T47D (cell line): Measurements from ENCODE around the gene TBRG4.

Experiments used
- DNase-seq, 2 experiments: peaks; one replicate each; pipeline versions ENCODE4 v3.0.0 to v3.0.0-alpha.2; 2011 to 2012; ENCODE audit warnings: low read depth in 1 of 2, low spot score in 1 of 2
- JUND ChIP-seq: IDR thresholded peaks from 2 replicates; pipeline ENCODE4 v1.6.1; 2012; ENCODE audit warnings: low read depth
- in situ Hi-C: cut with HindIII; loops from 2 replicates; pipeline ENCODE4 v1.10.0; 2016; ENCODE audit warnings: low sequenced_read_pairs, low pct_unique_long_range_greater_than_20kb

The TBRG4 gene

DNA sequence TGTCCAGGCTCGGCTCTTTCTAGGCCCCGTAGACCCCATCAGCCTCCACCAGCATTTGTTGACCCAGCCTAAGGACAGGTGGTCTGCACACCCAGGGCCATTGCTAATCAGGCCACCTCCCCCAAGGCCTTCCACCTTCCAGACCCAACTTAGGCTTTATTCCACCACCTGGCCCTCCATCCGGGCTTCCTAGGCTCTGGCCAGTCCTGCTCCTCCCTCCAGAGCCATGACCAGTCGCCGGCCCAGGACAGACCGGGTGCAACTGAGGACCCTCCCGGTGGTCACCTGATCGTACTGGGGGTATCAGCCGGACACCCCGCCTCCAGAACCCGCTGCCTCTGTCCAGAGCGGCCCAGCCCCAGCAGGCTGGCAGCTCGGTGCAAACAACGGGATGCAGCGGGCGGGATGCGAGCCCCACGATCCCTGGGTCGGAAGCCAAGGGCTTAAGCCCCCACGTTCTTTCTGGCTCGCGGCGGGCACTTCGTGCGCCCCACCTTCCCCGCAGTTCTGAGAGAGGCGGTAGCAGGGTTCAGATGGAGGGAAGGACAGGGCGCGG lies 23.3 kb downstream of the TBRG4 start:
- in situ Hi-C loops, result no loop called here
- DNase-seq, result no peak
- TF ChIP-seq JUND, result no peak

DNA sequence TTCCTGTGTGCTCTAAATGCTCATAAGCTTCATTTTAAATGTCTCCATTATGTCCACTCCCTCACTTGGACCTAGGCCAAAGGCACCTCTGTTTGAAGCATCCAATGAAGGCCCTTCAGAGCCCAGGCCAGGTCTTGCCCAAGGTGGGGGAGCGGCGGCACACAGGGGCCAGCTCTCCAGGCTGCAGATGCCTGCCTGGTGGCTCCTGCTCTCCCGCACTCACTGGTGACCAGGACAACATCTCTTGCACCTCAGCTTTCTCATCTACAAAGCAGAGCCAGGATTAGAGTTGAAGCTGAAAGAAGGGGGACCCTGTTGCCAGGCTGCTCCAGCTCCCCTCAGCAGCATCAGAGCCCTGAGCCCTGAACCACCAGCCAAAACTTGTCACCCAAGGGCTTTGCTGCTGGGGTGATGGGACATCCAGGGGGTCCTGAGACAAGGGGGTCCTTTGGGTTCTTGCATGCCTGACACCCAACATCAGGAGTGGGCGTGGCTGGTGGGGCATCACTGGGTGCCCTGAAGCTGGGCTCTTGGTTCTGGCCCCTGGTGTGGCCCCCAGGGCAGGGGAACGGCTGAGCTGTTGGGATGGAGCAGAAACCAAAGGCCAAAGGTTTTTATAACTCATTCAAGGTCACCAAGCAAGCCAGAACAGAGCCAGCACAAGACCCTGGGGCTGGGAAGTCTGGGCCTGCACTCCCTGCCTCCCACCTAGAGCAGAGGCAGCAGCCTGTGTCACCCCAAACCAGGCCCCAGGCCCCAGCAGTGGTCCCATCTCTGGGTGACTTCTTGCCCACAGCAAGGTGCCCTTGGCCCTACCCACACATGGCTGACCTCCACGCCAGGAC lies 24.0 kb downstream of the TBRG4 start:
- in situ Hi-C loops, result no loop called here
- no peak for TF ChIP-seq JUND
- no peak for DNase-seq

DNA sequence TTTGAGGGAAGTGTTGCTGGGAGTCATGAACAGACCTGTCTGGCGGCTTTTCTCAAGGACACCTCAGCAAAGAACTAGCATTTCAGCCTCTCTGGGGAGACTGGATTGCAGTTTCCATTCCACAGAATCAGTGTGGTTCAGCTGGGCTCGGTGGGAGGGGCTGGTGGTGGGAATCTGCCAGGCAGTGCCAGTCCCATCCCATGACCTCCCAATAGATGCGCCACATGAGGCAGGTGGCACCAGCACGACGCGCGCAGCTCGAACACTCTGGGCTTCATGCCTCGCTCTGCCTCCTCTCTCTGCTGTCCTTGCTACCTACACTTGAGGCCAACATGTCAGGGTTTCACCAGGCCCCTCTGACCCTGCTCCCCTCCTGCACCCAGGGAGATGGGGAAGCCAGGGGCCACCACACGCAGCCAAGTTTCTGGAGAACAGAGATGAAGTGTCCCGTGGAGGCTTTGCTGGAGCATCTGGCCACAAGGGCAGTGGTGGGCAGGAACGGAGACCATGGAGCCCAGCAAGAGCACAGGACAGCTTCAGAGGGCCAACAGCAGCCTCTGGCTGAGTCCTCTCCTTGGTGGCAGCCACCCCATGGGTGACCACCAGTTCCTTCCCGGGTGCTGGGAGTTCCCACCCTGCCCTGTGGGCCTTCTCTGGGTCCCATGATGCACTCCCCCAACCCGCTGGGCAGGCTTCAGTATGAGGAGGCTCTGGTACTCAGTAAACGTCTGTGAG lies 25.0 kb downstream of the TBRG4 start:
- in situ Hi-C loops, result no loop called here
- TF ChIP-seq JUND, result no peak
- DNase-seq, result peak; percentile 45 to 61

DNA sequence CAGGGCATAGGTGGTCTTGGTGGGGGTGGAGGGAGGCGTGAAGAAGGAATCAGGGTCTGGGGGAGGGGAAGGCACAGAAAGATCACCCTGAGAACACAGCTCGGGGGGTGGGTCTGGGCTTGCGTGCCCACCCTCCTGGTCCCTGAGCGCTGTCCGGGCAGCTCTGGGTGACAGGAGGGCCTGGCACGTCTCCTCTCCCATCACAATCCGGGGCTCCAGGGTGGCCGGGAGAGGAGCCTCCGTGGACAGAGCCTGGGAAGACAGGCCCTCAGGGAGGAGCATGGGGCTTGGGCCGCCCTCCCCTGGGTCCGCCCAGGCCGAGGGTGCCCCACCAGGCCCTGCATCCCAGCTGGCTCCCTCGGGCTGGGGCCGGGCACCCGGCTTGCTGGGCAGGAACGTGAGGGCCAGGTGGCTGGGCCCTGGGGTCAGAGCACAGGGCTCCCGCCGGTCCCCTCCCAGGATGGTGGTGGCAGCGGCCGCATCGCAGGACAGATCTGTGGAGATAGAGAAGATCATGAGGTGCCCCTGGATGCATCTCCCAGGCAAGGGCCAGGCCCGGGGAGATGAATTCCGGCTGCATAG lies 25.8 kb downstream of the TBRG4 start:
- no peak for DNase-seq
- in situ Hi-C loops, result no loop called here
- TF ChIP-seq JUND, result no peak

DNA sequence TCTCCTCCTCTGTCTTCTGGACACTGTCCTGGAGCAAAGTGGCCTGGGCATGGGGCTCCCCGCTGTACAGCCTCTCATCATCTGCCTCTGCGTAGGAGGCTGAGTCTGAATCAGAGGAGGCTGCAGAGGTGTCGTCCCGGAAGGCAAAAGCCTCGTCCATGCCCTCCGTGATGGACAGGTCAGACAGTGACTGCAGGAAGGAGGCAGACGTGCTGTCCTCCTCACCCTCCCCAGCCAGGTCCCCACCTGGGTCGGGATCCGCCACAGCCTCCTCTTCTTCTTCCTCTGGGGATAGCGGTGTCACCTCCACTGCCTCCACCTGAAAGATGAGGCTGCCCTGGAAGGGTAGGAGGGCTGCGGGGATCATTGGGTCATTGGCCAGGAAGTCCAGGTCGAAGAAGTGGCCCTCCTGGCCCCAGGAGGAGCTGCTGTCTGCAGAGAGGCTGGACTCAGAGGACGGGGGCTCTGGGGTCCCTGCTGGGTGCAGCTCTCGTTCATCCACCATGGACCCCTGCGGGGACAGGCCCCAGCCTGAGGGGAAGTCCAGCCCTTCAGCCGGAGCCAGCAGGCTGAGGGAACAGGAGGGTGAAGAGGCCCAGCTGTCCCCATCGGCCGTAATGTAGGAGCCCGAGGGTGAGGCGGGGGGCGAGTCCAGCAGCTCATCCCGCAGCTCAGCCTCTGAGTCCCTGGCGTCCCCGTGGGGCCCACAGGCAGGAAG lies 26.4 kb downstream of the TBRG4 start:
- no peak for TF ChIP-seq JUND
- DNase-seq, result no peak
- in situ Hi-C loops, result no loop called here

DNA sequence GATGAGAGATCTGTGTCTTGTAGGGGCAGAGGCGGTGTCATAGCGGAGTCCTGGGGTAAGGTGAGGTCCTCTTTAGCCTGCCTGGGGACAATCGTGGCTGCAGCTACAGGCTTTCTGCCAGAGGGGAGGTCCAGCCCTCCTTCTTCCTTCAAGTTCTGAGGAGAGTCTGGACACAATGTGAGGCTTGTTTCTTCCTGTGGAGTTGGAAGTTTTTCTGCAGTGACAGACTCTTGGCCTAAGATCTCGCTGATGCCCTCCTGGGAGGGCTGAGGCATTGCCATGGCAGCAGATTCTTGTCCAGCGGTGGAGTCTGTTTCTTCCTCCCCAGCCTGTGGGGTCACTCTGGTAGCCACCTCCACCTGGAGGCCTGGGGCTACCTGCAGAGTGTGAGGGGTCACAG lies 27.2 kb downstream of the TBRG4 start:
- DNase-seq, result no peak
- in situ Hi-C loops, result no loop called here
- no peak for TF ChIP-seq JUND

DNA sequence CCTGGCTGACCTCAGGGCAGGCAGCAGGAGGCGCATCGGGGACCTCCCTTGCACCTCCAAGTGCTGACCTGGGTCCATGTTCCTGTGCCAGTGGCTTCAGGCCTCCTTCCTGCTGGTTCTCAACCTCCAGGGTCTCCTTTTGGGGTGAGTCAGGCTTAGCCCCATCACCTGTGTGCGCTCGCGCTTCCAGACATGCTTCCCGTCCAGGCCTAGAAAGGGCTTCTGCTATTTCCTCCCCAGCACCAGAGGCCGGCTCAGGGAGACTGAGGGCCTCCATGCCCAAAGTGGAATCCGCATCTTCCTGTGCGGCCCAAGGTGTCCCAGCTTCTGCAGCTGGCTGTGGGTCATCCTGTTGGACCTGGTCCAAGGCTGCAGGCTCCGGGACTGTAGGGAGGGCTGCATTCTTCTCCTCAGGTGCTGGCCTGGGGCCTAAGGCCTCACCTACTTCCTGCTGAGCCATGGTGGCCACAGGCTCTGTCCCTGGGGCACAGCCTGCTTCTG lies 28.6 kb downstream of the TBRG4 start:
- DNase-seq, result peak in 1 of 2 experiments; percentile 21
- in situ Hi-C loops, result no loop called here
- no peak for TF ChIP-seq JUND

DNA sequence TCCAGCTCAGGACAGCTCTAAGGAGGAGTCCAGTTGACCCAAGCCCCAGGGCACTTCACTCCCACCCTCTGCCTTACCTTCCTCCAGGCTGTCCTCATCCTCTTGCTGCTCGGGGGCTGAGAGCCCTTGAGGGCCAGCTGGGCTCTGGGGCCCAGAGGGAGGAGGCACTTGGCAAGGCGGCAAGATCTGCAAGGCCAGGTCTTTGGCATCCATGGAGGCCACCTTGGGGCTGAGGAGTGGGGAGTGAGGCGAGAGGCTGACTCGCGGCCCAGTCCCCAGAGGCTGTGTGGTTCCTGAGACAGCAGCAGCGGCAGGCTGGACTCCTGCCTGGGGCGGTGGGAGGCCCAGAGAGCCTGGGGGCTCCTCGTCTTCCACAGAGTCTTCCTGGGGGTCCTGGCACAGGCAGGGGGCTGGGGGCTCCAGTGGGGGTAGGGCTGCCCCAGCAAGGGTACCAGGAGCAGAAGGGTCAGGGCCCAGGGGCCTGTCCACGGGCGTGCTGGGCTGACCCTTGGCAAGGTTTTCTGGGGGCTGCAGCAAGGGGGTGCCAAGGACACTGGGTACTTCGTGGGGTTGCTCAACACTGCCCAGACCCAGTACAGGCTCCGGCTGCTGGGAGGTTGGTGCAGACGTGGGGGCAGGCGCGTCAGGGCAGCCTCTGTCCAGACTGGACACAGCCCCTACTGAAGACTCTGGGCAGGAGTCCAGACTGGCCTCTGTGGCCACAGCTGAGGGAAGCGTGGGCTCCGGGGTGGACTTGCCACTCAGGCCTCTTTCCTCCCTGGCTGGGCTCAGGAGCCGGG lies 29.3 kb downstream of the TBRG4 start:
- TF ChIP-seq JUND, result no peak
- no peak for DNase-seq
- in situ Hi-C loops, result no loop called here

DNA sequence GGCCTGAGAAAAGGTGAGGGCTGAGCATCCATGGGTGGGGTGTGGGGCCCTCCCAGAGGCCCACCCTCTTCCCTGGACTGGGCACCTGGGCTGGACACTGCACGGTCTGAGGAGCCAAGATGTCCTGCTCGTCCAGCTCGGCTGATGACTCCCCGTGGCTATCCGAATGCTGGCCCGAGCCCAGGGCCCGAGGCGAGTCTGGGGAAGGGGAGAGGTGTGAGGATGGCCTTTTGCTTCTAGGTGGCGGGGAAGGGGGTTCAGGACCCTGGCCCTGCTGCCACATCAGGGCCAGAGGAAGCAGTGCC lies 29.9 kb downstream of the TBRG4 start:
- in situ Hi-C loops, result no loop called here
- DNase-seq, result no peak
- no peak for TF ChIP-seq JUND

DNA sequence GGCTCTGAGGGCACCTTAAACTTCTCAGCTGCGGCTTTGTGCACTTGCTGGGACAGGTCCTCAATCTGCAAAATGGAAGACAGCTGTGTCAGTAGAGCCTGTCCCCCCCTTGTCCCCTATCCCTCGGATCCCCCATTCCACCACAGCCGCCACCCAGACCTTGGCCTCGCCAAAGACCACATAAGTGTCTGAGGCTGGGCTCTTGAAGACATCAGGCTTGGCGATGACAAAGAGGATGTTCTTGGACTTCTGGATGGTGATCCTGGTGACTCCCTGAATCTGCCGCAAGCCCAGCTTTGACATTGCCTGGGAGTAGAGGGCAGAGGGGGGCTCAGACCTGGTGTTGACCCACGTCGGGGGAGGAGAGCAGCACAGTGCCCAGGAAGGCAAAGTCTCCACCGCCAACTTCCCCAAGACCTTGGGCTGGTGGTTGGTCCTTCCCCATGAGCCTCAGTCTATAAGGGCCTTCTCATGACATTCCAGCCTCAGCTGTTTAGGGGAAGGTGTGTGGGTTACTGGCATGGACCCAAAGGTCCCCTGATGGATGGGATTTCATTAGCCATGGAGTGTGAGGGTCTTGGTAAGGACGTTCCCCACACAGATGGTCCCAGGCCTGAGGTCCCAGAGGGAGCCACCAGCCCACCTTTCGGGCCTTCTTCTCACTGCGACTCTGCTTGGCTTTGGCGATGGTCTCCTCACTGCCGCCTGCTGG lies 30.4 kb downstream of the TBRG4 start:
- in situ Hi-C loops, result no loop called here
- TF ChIP-seq JUND, result no peak
- DNase-seq, result no peak
